Left renal cortex interstitium (tissue), 4 donors: ENCODE measurements around the gene IRGQ. TPM values are rescaled to one million over a fixed set of nuclear protein-coding genes. Genes with fewer than 3 reads are reported as not detected.
"Not testable (repeated sequence)": the region's sequence is repeated elsewhere in the genome, so short reads cannot be mapped to it uniquely, and the experiment has no call there.

Experiments
- DNase-seq, 4 donors: peaks; one replicate each; pipeline ENCODE4 v3.0.0-alpha.2; 2013; ENCODE audit warnings: low read depth in 4 of 4, low spot score in 2 of 4, missing footprints in 1 of 4
- polyA plus RNA-seq, 4 donors: library from polyadenylated mRNA; unstranded; fragments of 120-200 nt; gene quantifications; one replicate each; pipeline ENCODE4 v1.2.1, GENCODE V29; 2013; ENCODE audit not compliant: insufficient read length in 4 of 4

Gene IRGQ
- polyA plus RNA-seq, 4 donors, result 10.6 to 22.6 (median 16.5) TPM

DNA sequence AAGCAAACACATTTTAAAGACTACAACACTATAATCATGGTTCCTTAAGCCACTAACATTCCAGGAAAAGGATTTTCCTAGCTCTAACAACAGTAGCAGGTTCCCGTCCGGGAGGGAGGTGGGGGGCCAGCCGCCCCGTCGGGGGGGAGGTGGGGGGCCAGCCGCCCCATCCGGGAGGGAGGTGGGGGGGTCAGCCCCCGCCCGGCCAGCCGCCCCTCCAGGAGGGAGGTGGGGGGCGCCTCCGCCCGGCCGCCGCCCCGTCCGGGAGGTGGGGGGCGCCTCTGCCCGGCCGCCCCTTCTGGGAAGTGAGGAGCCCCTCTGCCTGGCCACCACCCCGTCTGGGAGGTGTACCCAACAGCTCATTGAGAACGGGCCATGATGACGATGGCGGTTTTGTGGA lies 48.0 kb downstream of the IRGQ start:
- DNase-seq, result not testable (repeated sequence)

DNA sequence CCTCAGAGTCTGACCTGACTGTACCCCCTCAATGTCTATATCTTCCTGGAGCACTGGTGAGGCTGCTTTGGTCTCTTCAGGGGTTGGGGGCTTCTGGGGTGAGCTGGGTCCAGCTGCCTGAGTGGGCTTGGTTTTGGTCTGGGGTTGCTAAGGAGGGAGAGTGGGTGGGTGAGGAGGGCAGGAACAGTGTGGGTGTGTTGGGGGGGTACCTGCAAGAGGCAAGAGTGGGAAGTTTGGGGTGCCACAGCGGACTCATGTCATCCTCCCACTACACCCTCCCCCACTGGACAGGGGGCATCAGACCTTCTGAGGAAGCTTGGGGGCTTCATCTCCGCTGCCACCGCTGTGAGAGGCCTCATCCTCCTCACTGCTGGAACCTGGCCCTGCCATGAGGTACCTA lies 49.4 kb downstream of the IRGQ start:
- no peak for DNase-seq

DNA sequence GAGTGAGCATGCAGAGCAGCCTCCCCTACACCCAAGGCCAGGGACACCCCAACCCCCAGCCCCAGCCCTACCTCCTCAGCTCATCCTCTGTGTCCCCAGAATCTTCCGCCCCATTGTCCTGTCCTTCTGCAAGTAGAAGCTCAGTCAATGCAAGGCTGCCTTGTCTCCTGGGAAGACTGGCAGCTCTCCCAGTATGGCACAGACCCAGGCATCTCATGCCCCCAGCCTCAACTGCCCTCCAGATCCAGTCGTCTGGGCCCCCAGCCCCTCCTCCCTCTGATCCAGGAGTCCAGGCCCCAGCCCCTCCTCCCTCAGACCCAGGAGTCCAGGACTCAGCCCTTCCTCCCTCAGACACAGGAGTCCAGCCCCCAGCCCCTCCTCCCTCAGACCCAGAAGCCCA lies 50.0 kb downstream of the IRGQ start:
- DNase-seq, result no peak

DNA sequence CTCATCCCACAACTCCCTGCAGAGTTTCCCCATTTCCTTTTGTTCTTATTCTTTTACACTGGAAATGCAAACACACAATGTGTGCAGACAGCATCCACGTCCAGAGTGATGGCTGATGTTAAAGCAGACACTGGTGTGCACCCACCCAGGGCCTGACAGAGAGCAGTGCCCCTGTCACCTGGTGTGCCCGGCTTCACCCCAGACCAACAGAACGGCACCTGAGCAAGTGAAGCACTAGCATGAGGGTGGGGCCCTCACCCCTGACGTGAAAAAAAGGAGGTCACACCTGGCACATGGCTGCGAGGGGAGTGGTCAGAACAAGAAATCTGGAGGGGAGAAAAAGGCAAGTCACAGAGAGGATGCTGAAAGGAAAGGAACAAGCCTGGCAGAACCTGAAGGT lies 50.7 kb downstream of the IRGQ start:
- DNase-seq, result no peak

DNA sequence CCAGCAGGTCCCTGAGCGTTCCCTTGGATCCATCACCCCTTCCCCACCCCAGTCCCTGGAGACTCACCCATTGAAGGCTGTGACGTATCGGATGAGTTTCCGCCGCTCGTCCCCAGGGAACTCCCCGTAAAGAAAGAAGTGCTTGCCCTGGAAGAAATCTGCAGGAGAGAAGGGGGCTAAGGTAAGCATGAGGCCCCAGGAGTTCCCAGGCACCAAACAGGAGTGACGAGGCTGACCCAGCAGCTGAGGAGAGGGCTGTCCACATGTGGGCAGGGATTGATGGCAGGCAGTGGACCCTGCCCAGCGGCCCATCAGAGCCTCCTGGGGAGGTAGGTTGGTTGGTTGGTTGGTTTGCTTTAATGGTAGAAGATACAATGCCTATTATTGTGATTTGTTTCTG lies 51.9 kb downstream of the IRGQ start:
- no peak for DNase-seq

DNA sequence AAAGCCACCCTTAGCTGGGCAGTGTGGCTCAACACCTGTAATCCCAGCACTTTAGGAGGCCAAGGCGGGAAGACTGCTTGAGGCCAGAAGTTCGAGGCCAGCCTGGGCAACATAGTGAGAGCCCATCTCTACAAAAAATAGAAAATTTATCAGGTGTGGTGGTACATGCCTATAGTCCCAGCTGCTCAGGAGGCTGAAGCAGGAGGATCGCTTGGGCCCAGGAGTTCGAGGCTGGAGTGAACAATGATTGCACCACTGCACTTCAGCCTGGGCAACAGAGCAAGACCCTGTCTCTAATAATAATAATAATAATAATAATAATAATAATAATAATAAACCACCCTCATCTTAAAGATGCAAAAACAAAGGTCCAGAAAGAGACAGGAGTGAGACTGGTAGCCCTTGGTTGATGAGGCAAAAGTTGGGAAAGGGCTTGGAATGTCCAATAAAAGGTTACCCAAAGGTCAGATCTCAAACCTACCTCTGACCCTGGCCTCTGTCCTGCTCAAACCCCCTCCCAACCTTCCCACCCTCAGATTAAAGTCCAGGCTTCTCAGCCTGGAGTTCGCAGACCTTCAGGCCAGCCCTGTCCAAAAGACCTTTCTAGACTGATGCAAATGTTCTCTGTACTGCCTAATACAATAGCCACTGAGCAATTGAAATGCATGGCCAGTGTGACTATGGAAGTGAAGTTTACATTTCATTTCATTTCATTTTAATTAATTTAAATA lies 53.8 kb downstream of the IRGQ start:
- DNase-seq, result no peak

DNA sequence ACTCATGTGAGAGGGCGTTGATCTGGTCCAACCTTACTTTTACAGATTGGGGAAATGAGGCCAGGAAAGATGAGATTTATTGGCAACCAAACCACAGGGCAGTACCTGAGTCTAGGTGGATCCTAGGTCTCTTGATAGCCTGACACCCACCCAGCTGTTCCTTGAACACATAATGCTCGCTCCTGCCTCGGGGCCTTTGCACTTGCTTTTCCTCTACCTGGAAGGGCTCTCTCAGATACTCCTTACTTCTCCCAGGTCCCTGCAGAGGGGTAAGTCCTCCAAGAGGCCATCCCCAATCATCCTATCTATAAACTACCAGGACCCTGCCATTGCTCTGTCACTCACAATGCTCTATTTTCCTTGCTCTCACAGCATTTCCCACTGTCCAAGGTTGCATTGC lies 55.6 kb downstream of the IRGQ start:
- no peak for DNase-seq

DNA sequence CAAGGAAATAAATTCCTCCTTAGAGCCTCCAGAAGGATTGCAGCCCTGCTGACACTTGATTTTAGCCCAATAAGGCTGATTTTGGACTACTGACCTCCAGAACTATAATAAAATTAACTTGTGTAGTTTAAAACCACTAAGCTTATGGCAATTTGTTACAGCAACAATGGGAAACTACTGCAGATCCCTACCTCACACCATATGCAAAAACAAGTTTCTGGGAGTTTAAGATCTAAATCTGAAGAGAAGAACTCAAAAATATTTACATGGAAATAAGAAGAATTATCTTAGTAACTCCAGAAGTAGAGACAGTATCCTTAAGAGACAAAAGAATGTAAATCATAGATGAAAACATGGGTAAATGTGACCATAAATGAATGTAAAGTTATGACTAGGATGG lies 57.0 kb downstream of the IRGQ start:
- DNase-seq, result no peak

DNA sequence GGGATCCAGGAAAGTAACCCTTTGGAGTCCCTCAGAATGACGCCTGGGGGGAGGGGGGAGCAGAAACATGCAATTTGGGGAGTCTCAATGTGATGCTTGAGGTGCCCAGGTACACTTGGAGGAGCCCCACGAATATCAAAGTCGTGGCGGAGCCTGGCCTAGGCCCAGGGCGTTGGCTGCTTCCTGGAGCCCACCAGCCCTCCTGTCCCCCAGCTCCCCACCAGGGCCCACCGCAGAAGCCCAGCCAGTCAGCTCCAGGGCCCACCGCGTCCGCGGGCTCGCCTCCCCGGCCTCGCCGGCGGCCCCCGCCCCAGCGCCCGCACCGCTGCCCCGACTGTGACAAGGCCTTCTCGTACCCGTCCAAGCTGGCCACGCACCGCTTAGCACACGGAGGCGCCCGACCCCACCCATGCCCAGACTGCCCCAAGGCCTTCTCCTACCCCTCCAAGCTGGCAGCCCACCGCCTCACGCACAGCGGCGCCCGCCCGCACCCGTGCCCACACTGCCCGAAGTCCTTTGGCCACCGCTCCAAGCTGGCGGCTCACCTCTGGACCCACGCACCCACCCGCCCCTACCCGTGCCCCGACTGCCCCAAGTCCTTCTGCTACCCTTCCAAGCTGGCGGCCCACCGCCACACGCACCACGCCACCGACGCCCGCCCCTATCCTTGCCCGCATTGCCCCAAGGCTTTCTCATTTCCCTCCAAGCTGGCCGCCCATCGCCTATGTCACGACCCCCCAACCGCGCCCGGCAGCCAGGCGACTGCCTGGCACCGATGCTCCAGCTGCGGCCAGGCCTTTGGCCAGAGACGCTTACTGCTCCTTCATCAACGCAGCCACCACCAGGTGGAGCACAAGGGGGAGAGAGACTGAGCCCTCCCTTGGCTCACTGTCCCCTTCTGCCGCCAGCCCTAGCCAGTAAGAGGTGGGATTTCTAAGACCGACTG lies 60.8 kb downstream of the IRGQ start:
- peak in 1 of 4 donors; percentile 15 for DNase-seq

Other genes starting within 250 kb of the IRGQ start
- under 1 TPM in 2 of 4 donors, not detected in 2; 0.40 to 0.44 TPM for gene CD177, start 242.4 kb downstream of the IRGQ start, polyA plus RNA-seq
- gene TEX101, start 181.2 kb downstream of the IRGQ start, polyA plus RNA-seq, result under 1 TPM in 1 of 4 donors, not detected in 3; 0.06 TPM
- gene LYPD3, start 130.5 kb downstream of the IRGQ start, polyA plus RNA-seq, result 1 to 10 TPM; 1.4 to 3.4 (median 1.9) TPM
- 10 to 100 TPM in 2 of 4 donors, 1 to 10 TPM in 2; 7.1 to 14.1 (median 10.7) TPM for gene PHLDB3, start 91.4 kb downstream of the IRGQ start, polyA plus RNA-seq
- gene ETHE1, start 68.9 kb downstream of the IRGQ start, polyA plus RNA-seq, result 10 to 100 TPM; 25.9 to 31.4 (median 26.7) TPM
- gene ZNF575, start 62.9 kb downstream of the IRGQ start, polyA plus RNA-seq, result 1 to 10 TPM; 1.9 to 3.4 (median 2.4) TPM
- gene XRCC1, start 20.6 kb downstream of the IRGQ start, polyA plus RNA-seq, result 10 to 100 TPM; 61.7 to 75.0 (median 62.2) TPM
- gene PINLYP, start 20.3 kb downstream of the IRGQ start, polyA plus RNA-seq, result 10 to 100 TPM; 17.8 to 25.7 (median 18.7) TPM
- 10 to 100 TPM; 10.8 to 17.6 (median 13.7) TPM for gene ZNF576, start 461 bp upstream of the IRGQ start, polyA plus RNA-seq
- gene SRRM5, start 16.0 kb upstream of the IRGQ start, polyA plus RNA-seq, result 1 to 10 TPM in 2 of 4 donors, under 1 TPM in 2; 0.31 to 2.4 (median 1.2) TPM
- 100 to 1,000 TPM in 3 of 4 donors, 10 to 100 TPM in 1; 85.7 to 145 (median 117) TPM for gene ZNF428, start 23.5 kb upstream of the IRGQ start, polyA plus RNA-seq
- gene CADM4, start 43.7 kb upstream of the IRGQ start, polyA plus RNA-seq, result 10 to 100 TPM; 43.2 to 56.9 (median 54.9) TPM
- gene PLAUR, start 74.0 kb upstream of the IRGQ start, polyA plus RNA-seq, result 10 to 100 TPM in 2 of 4 donors, 1 to 10 TPM in 2; 6.7 to 14.2 (median 10.4) TPM
- not detected for gene IRGC, start 119.9 kb upstream of the IRGQ start, polyA plus RNA-seq
- gene SMG9, start 158.8 kb upstream of the IRGQ start, polyA plus RNA-seq, result 10 to 100 TPM; 35.7 to 77.9 (median 58.0) TPM
- 1 to 10 TPM in 3 of 4 donors, under 1 TPM in 1; 0.90 to 2.6 (median 2.2) TPM for gene KCNN4, start 184.8 kb upstream of the IRGQ start, polyA plus RNA-seq
- under 1 TPM; 0.29 to 0.56 (median 0.40) TPM for gene LYPD5, start 206.3 kb upstream of the IRGQ start, polyA plus RNA-seq
- 10 to 100 TPM; 12.0 to 22.0 (median 15.3) TPM for gene ZNF283, start 231.2 kb upstream of the IRGQ start, polyA plus RNA-seq